IPS-20b (cell line): ENCODE data around the gene PPDPF.

Source experiments
- H3K27ac ChIP-seq: one replicate; pipeline ENCODE4 v1.5.1; 2013; ENCODE audit warnings: low read length
- H3K27me3 ChIP-seq: 2 replicates; pipeline ENCODE4 v1.6.1; 2013; ENCODE audit warnings: mild to moderate bottlenecking, low read length, inconsistent platforms; ENCODE audit not compliant: insufficient read depth
- H3K36me3 ChIP-seq: 2 replicates; pipeline ENCODE4 v1.6.1; 2013; ENCODE audit warnings: low read depth, mild to moderate bottlenecking, inconsistent platforms, low read length, moderate library complexity; ENCODE audit not compliant: insufficient read depth
- H3K4me1 ChIP-seq: 2 replicates; pipeline ENCODE4 v1.6.1; 2013; ENCODE audit warnings: mild to moderate bottlenecking, control low read depth, inconsistent platforms, low read length, moderate library complexity; ENCODE audit not compliant: insufficient read depth
- H3K4me3 ChIP-seq: 2 replicates; pipeline ENCODE4 v1.5.1; 2013; ENCODE audit warnings: mild to moderate bottlenecking, low read length, inconsistent platforms
- H3K9ac ChIP-seq: 2 replicates; pipeline ENCODE4 v1.6.1; 2013; ENCODE audit warnings: low read depth, mild to moderate bottlenecking, inconsistent platforms, low read length, moderate library complexity
- H3K9me3 ChIP-seq: 2 replicates; pipeline ENCODE4 v1.6.1; 2013; ENCODE audit warnings: mild to moderate bottlenecking, low read depth, low read length, inconsistent platforms; ENCODE audit not compliant: insufficient read depth

The PPDPF gene

DNA sequence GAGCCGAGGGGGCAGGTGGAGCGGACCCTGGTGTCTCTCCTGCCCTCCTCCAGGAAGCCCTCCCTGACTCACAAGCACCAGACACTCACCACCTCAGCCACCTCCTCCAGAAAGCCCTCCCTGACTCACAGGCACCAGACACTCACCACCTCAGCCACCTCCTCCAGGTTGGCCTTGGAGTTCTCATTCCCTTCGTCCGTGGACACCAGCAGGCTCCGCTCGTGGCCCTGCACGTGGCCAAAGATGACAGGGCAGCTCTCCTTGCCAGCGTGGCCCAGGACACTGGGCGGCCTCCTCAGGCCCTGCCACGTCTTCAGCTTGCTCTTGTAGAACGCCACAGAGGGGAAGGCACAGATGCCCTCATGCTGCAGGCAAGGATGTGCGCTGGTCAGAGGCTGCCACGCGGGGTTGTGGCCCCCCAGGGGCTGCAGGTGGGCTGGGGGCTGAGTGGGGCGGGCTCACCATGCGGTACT, 39.8 kb downstream of the PPDPF start:
- Histone ChIP-seq H3K4me3 (no peak overlapping the region), H3K4me1 (no peaks in the 10 kb centered on the region), H3K36me3 (no peaks in the 10 kb centered on the region), H3K9me3 (no peaks in the 10 kb centered on the region), H3K9ac (no peak overlapping the region), H3K27ac (no peak overlapping the region), H3K27me3 (no peaks in the 10 kb centered on the region)

DNA sequence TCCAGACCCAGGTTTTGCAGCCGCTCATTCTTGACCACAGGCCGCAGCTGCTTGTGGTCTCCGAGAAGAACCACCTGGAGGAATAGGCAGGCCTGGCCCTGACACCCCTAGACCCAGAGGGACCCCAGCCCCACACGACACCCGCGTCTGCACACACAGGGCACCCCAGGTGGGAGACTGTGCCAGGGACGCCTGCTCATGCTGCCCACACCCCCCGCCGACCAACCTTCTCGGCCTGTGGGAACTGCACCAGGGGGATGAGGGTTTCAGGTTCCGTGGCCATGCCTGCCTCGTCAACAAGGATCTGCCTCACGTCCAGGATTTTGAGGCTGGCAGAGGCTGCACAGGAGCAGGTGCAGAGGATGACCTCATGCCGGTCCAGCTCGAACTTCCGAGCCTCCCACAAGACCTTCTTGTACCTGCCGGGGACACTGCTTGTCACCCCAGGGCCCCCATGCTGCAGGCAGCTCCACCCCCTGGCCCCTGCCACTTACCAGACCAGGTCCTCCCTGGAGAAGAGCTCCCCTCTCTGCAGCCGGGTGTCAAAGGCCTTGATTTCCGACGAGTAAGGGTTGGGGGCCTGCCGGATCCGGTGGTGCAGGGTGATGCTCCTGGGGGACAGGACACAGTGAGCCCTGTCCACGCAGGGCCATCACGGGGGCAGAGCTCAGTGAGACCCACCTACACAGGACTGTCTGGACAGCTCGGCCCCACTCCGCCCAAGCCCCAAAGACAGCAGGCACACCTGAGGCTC, 40.5 kb downstream of the PPDPF start:
- H3K27me3 ChIP-seq, result no peaks in the 10 kb centered on the region

DNA sequence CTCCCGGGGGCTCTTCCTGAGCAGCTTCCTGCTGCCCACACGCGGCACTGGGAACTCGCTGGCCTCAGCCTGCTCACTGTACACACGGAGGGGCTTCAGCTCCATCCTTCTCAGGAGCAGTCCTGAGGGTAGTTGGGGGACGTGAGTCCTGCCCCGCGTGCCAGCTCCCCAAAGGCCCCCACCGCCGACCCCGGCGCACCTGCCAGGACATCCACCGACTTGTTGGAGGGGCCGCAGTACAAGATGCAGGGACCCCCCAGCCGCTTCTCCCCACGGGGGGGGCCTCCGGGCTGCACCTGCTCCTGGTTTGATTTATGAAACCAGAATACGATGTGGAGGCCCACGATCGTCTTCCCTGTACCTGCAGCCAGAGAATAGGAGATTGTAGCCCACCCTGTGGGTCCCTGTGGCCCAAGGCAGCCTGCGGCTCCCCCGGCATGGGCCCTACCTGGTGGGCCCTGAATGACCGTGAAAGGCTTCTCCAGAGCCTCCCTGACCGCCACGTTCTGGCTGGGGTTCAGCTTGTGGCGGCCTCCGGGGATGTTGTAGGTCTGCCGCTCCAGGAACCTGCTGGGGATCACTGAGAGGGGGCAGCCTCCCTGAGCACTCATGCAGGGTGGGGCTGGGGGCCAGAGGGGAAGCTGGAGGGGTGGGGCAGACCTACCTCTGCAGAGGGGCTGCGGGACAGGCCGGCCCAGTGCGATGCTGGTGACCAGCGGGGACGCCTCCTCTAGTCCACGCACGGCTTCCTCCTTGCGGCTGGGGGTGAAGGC, 41.2 kb downstream of the PPDPF start:
- H3K9me3 ChIP-seq, result no peaks in the 10 kb centered on the region
- H3K27ac ChIP-seq, result no peak overlapping the region
- H3K36me3 ChIP-seq, result no peaks in the 10 kb centered on the region
- no peaks in the 10 kb centered on the region for H3K27me3 ChIP-seq
- H3K4me3 ChIP-seq, result no peak overlapping the region
- H3K4me1 ChIP-seq, result no peaks in the 10 kb centered on the region
- H3K9ac ChIP-seq, result no peak overlapping the region

More for the DNA sequence above, 40.5 kb downstream of the PPDPF start:
- no peak overlapping the region for H3K27ac ChIP-seq
- no peak overlapping the region for H3K9ac ChIP-seq
- H3K4me3 ChIP-seq, result no peak overlapping the region
- no peaks in the 10 kb centered on the region for H3K4me1 ChIP-seq
- no peaks in the 10 kb centered on the region for H3K36me3 ChIP-seq
- H3K9me3 ChIP-seq, result no peaks in the 10 kb centered on the region

DNA sequence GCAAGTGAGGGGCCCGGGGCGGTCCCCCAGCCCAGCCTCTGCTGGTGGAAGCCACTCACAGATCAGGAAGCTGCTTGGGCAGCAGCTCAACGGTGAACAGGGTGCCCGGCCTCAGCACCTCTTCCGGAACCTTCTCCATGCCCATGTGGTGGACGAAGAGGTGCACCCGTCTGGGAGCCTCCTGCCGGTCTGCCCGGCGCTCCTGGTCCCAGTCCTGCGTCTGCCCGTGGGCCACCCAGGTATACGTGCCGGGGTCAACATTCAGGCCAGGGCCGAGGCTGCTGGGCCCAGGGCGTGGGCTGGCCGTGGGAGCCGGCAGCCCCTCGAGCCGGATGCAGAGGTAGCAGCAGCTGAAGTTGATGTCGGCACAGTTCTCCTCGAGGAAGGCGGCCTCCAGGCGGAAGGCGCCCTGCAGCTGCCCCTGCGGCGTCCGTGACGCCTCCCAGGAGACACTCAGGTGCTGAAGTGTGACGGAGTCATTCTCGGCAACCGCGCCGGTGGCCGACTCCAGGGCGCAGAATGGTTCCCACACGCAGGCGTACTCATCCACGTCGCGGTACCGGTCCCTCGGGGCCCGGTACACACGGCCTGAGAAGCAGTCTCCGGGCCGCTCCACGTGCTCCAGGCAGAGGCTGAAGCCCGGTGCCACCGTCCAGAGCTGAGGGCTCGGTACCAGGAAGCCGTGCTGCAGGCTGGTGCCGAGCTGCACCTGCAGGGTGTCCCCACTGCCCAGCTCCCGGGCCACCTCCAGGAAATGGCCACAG, 42.1 kb downstream of the PPDPF start:
- Histone ChIP-seq H3K4me1 (no peaks in the 10 kb centered on the region), H3K4me3 (no peak overlapping the region), H3K9ac (no peak overlapping the region), H3K36me3 (no peaks in the 10 kb centered on the region), H3K27me3 (no peaks in the 10 kb centered on the region), H3K27ac (no peak overlapping the region), H3K9me3 (no peaks in the 10 kb centered on the region)

DNA sequence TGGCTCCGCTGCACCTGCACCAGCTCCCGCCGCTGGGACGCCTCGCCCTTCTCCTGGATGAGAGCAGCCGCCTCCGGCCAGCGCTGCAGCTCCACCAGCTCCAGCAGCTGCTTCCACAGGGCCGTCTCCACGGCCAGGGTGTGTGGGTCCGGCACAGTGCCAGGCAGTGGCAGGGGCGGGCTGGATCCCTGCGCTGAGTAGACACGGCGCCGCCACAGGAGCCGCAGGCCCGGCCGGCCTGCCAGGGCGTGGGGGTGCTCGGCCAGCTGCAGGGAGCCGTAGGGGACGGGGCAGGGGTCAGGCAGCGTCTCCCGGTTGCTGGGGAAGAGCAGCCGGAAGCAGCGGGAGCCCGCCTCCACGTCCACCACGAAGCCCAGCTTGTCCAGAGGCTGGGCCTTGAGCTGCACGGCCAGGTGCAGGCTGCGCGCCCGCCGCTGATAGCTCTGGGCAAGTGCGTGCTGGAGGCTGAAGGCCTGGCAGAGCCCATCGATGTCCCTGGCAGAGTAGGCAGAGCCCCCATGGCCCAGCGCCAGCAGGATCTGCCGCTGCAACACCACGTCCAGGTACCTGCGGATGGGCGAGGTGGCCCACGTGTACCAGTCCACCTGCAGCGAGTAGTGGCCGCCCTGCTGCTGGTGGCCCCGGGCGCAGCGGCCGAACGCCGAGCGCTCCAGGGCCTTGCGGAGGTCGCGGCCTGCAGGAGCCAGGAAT, 42.8 kb downstream of the PPDPF start:
- H3K4me1 ChIP-seq, result no peaks in the 10 kb centered on the region
- H3K36me3 ChIP-seq, result no peaks in the 10 kb centered on the region
- H3K9me3 ChIP-seq, result no peaks in the 10 kb centered on the region
- H3K27ac ChIP-seq, result no peak overlapping the region
- no peak overlapping the region for H3K9ac ChIP-seq
- no peaks in the 10 kb centered on the region for H3K27me3 ChIP-seq
- H3K4me3 ChIP-seq, result no peak overlapping the region

DNA sequence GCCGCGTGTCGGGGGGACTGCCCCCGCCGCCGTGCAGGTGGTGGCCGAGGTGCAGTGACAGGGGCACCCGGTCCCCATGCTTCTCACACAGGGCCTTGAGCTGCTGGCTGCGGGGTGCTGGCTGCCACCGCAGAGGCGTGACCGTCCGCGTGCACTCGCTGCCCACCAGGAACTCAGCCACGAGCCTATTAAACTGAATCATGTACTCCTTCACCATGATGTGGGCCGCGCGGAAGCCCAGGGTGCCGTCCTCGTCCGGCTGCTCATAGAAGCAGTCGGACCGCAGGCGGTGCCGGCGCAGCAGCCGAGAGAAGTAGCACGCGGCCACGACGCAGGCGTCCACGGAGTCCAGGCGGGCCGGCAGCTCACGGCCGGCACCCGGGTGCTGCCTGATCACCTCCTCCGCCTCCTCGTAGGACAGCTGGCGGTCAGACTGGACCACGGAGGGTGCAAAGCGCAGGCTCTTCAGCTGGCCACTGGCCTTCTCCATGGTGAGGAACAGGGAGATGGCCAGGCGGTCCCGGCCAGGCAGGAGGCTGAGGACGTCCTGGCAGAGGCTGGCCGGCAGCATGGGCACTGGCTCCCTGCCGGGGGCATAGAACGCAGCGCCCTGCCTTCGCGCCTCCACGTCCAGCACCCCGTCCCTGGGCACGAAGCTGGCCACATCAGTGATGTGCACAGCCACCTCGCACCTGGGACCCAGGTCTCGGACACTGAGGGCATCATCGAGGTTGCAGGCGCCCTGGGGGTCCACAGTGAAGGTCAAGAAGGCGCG, 43.7 kb downstream of the PPDPF start:
- H3K9me3 ChIP-seq, result no peaks in the 10 kb centered on the region
- H3K4me3 ChIP-seq, result no peak overlapping the region
- no peak overlapping the region for H3K9ac ChIP-seq
- H3K36me3 ChIP-seq, result no peaks in the 10 kb centered on the region
- no peaks in the 10 kb centered on the region for H3K27me3 ChIP-seq
- H3K4me1 ChIP-seq, result no peaks in the 10 kb centered on the region
- H3K27ac ChIP-seq, result no peak overlapping the region

DNA sequence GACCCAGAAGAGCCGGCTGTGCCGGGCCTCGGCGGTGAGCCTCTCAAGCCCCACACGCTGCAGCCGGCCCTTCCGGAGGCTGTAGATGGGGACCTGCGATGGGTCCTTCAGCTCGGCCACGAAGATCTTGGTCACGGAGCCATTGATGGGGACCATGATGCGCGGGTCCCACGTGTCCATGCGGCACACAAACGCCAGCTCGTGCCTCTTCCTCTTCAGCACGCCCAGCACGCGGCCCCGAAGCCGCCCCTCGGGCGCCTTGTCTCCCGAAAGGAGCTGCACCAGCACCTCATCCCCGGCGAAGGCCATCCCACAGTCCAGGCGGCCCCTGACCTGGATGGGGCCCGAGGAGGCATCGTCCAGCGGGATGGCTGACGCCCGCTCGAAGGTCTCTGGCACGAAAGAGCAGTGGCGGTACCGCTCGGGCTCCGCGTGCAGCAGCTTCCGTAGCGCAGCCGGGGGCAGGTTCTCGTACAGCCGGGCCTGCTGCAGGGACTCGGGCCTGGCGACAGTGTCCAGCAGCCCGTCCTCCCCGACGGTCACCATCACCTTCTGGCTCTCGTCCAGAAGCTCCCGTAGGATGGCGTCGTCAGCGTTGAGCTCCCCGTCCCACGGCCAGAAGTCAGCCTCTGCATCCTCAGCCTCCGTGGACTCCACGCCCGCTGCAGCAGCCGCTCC, 44.6 kb downstream of the PPDPF start:
- Histone ChIP-seq H3K9me3 (no peaks in the 10 kb centered on the region), H3K36me3 (no peaks in the 10 kb centered on the region), H3K4me3 (no peak overlapping the region), H3K9ac (no peak overlapping the region), H3K27me3 (no peaks in the 10 kb centered on the region), H3K4me1 (no peaks in the 10 kb centered on the region), H3K27ac (no peak overlapping the region)

DNA sequence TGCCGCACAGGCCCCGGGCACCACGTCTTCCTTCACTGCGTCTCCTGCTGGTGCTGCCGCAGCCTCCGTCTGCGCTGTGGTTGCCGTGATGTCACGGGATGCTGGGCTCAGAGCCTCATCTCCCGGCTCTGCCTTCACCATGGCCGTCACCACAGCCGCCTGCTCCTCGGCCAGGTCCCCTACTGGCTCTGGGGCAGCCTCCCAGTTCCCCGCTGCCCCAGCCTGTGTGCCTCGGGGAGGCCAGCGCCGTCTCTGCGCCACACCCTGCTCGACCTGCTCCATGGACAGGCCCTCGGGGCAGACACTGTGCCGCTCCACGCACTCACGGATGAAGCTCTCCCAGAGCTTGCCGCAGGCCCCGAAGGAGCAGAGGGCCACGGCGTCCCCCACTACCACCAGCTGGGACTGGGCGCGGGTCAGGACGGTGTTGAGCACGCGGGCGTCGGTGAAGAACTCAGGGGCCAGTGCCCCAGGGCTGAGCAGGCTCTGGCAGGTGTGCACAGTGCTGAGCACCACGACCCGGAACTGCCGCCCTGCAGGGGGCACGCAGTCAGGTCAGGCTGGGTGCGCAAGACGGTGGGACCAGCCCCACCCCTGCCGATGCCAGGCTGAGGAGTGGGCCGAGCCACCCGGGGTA, 45.3 kb downstream of the PPDPF start:
- Histone ChIP-seq H3K4me1 (no peaks in the 10 kb centered on the region), H3K4me3 (no peak overlapping the region), H3K27me3 (no peaks in the 10 kb centered on the region), H3K36me3 (no peaks in the 10 kb centered on the region), H3K9me3 (no peaks in the 10 kb centered on the region), H3K9ac (no peak overlapping the region), H3K27ac (no peak overlapping the region)

DNA sequence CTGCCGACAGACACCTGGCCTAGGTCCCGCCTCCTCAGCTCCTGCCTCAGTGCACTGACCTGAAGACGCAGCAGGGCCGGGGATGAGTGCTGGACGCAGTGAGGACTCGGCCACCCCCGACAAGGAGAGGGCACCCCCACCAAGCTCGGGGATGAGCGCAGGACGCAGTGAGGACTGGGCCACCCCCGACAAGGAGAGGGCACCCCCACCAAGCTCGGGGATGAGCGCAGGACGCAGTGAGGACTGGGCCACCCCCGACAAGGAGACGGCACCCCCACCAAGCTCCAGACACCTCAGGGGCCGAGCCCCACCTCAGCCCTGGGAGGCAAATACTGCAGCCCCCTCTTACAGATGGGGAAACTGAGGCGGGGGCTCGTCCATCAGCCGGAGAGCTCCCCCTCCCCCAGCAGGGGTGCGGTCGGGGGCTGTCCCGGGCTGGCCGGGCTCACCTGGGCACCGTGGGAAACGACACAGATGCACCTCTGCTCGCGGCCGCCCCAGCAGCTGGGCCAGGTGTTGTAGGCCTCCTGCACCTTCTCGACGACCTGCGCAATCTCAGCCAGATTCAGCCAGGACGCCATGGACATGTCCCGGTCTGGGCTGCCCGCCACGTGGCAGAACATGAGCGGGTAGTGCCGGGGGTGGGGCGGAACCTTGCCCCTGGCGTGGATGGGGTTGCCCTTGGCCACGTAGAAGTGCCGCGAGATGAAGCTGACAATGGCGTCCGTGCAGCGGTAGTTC, 46.0 kb downstream of the PPDPF start:
- H3K36me3 ChIP-seq, result no peaks in the 10 kb centered on the region
- no peak overlapping the region for H3K9ac ChIP-seq
- no peak overlapping the region for H3K4me3 ChIP-seq
- H3K9me3 ChIP-seq, result no peaks in the 10 kb centered on the region
- H3K4me1 ChIP-seq, result no peaks in the 10 kb centered on the region
- no peaks in the 10 kb centered on the region for H3K27me3 ChIP-seq
- no peak overlapping the region for H3K27ac ChIP-seq

DNA sequence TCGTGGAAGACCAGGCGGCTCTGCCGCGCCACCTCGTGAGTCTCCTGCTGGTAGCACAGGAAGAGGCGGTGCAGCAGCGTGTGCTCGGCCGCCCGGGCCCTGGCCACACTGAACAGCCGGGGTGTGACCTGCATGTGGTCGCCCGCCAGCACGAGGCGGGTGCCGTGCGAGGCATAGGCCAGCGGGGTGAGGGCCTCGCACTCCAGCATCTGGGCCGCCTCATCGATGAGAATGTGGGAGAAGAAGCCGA, 46.5 kb downstream of the PPDPF start:
- H3K27me3 ChIP-seq, result no peaks in the 10 kb centered on the region
- H3K9ac ChIP-seq, result no peak overlapping the region
- no peaks in the 10 kb centered on the region for H3K4me1 ChIP-seq
- H3K4me3 ChIP-seq, result no peak overlapping the region
- no peak overlapping the region for H3K27ac ChIP-seq
- no peaks in the 10 kb centered on the region for H3K9me3 ChIP-seq
- no peaks in the 10 kb centered on the region for H3K36me3 ChIP-seq
